GM19467 (cell line): ENCODE results near the gene IL24.
A peak's percentile ranks its signal among the peaks of the same experiment; 100 is the strongest.

Experiments used
- ATAC-seq: cut with Tn5 transposase; IDR thresholded peaks from one replicate; pipeline ENCODE4 v1.9.1; 2021; ENCODE audit warnings: mild to moderate bottlenecking, moderate library complexity; ENCODE audit not compliant: unreplicated experiment

IL24 gene

DNA sequence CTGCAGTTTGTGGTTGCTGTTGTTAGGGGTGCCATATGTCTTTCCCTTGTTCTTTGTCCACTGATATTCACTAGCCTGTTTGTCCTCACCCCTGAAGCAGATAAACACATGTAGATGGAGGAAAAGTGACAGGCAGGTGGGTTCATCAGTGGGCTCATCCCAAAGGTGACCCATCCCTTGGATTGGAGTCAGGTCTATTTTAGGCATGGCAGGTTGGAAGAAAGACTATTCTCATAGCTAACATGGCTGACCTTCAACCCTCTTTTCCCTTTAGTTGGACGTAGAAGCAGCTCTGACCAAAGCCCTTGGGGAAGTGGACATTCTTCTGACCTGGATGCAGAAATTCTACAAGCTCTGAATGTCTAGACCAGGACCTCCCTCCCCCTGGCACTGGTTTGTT lies 5.5 kb downstream of the IL24 start:
- no peak for ATAC-seq

DNA sequence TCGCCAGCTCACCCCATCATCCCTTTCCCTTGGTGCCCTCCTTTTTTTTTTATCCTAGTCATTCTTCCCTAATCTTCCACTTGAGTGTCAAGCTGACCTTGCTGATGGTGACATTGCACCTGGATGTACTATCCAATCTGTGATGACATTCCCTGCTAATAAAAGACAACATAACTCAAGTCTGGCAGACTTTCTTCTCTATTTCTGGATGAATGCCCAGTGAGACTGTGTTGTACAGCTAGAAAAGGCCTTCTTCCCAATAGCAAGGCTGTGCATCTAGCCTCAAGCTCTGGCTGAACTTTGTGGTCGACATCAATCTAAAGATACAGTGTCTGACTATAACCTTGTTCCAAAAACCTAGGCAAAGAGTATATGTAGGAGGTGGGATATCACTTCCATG lies 6.4 kb downstream of the IL24 start:
- ATAC-seq, result no peak

DNA sequence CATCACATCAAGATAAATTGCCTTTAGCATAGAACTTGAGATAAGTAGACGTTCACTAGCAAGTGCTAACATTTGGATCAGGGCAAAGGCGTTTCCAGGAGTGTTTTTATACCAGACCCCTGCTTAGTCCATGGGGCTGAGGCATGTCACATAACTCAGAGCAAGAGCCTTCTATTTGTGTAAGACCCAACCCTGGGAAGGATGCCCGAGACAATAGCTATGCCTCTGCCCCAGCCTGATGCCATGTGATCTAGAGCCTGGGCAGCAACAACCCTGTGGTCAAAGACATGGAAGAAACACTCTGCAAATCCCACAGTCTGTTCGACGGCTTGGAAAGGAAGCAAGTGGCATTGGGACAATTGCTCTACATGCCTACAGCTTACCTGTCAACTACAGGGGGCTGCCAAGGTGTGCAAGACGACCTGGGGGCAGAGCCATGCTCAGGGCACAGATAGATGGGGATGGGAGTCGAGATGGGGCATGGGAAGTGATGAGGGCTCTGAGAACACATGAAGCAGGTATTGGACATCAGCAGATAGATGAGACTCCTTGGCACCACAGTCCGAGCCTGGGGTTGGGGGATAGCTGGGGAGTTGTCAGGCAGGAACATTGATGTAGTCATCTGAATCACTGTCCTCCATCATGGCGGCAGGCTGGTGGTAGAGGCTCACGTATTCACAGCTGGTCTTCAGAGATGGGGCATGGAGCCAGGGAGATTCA lies 7.3 kb downstream of the IL24 start:
- no peak for ATAC-seq

DNA sequence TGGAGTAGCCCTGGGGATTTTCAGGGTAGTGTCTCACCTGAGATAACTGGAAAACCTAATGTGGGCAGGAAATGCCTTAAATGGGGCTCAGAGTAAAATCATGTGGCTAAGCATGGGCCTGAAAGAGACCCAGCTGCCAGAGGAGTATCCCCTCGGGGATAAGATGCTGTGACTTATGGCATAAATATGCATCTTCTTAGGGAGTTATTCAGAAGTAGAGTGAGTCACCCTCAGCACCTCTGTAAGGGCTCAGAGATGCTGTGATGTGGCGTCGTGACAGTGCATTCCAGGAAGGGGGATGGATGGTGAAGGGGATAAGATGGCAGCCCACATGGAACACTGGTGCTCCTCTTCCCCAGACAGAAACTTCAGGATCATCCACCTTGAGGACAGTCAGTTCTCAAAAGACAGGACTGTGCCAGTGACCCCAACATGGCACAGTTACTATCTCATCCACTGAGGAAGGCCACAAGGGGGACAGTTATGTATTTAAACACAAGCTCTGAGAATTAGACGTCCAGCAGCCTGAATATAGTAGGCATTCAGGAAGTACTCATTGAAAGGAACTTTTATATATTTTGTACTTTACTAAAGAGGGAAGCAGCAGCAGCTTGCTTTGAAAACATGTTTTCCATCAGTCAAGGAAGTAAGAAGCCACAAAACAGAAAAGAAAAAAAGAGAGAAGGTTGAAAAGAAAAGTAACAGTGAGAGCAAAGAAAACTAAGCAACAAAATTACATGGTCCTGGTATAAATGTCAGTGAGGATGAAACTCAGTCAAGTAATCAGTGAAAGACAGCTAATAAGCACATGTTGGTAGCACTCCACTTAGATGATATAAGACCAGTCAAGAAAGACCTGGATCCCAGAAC lies 8.3 kb downstream of the IL24 start:
- ATAC-seq, result peak; percentile 60

DNA sequence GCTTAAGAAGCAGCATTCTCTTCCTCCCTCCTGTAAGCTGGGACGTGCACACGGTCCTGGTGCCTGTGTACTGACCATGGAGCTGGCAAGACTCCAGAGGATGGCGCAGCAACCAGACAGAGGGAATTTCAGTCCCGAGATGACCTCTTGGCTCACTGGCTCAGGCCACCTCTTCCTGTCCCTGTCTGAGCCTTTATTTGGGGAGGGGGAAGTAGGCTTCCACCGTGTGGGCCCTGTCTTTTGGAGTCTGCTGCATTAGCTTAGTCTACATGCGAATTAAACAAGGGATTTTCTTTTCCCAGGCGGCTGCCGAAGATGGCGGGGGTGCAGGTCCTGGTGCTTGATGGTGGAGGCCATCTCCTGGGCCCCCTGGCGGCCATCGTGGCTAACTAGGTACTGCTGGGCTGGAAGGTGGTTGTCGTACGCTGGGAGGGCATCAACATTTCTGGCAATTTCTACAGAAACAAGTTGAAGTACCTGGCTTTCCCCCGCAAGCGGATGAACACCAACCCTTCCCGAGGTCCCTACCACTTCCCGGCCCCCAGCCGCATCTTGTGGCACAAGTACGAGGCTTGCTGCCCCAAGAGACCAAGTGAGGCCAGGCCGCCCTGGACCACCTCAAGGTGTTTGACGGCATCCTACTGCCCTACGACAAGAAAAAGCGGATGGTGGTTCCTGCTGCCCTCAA lies 10.2 kb downstream of the IL24 start:
- no peak for ATAC-seq

DNA sequence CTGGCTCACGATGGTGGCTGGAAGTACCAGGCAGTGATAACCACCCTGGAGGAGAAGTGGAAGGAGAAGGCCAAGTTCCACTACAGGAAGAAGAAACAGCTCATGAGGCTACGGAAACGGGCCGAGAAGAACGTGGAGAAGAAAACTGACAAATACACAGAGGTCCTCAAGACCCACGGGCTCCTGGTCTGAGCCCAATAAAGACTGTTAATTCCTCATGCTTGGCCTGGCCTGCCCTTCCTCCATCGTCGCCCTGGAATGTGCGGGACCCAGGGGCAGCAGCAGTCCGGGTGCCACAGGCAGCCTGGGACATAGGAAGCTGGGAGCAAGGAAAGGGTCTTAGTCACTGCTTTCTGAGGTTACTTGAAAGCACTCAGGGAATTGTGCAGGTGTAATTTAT lies 10.8 kb downstream of the IL24 start:
- no peak for ATAC-seq

DNA sequence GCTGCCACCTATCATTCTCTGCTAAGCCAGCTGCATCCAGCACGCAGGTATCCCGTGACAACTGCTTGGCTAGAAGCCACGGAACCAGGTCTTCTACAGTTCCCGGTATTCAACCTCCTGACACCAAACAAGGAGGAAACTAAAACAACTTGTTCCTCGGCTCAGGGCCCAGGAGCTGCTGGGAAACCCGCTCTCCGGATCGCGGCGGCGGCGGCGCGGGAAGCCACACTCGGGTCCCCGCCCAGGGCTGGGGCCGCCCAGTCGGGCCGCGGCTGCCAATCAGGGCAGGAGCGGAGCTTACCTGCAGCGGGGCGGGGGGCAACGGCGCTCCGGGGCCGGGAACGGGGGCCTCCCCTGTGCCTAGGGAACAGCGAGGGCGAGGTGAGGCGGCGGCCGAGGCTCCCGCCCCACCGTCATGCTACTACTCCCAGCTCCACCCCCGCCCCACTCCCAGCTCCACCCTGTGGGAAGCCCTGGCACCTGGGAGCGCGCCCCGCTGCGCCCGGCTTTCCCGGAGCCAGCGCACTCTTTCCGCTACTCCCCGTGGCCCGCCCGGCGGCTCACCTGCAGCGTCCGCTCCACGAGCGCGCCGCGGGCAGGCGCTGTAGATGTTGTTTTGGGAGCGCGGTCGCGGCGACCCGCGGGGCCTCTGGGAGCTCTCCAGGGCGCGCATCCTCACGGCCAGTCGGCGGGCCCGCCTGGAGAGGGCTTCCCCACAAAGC lies 12.1 kb downstream of the IL24 start:
- no peak for ATAC-seq

- no peak for ATAC-seq
Measured at GRCh38 chr1:206909883-206910318, 12.7 kb downstream of the IL24 start.

GRCh38 chr1:206911064-206911663 lies 13.9 kb downstream of the IL24 start:
- ATAC-seq, result no peak

DNA sequence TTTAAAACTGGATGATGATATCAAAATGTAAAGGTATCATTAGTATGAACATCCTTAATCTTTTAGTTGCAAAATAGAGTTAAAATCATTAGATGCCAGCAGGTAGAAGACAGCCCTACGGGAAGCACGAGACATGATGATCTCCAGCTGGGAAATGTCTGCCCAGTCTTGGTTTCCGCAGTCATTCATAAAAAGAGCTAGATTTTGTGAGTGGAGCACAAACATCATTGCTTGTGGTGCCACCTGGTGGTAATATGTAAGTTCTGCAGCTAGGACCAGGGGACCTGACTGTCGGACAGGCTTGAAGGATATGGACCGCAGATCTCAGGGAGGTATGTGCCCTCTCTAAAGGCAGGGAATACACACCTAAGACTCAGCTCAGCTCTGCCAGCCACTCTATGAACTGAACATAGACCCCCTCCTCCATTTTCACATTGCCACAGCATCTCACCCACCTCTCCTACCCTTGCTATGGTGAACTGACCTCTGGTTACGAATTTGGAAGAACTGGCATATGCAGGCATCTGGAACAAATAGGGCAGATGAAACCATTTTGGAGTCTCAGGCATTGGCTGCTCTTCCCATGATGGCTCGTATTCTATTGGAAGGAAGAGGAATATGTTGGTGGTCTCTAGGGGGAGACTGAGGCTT lies 15.3 kb downstream of the IL24 start:
- no peak for ATAC-seq

DNA sequence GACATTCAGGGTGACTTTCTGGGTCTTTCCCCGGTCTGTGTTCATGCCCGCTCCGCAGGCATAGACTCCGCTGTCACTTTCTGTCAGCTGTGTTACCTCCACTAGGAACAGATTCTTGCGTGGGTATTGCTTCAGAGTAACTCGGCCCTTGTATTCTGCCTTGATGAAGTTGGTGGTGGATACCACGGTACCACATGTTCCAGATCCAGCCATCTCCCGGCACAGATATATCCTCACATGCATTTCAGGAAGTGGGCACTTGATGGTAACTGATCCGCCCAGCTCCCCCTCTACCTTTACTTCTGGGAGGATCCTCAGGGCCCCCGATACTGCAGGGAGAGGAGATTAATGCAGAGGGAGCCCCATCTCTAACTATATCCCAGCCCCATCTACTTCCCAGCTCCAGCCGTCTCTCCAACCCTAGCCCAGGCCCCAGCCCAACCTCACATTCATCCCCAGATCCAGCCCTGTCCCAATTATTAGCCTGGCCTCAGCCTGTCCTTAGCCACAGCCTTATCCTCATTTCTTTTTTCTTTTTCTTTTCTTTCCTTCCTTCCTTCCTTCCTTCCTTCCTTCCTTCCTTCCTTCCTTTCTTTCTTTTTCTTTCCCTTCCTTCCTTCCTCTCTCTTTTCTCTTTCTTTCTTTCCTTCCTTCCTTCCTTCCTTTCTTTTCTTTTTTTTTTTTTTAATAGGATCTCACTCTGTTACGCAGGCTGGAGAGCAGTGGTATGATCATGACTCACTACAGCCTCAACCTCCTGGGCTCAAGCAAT lies 16.7 kb downstream of the IL24 start:
- ATAC-seq, result no peak

- no peak for ATAC-seq
Measured at GRCh38 chr1:206915030-206915735, 17.9 kb downstream of the IL24 start.

GRCh38 chr1:206916000-206916709 lies 18.9 kb downstream of the IL24 start:
- no peak for ATAC-seq

DNA sequence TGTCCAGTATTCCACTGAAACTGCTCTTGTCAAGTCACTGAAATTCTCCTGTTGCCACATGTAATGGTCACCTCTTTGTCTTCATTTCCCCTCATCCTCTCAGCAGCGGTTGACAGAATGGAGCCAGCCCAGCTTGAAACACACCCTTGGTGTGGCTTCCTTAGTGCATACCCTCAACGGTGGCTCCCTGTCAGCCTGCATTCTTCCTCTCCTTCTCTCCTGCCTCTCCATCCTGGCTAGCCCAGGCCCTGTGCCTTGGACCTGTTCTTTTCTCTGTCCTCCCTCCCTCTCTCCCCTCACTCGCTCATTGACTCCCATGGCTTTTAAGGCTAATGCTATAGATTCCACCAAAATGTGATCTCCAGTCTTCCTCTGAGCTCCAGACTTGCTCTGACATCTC lies 20.8 kb downstream of the IL24 start:
- no peak for ATAC-seq

DNA sequence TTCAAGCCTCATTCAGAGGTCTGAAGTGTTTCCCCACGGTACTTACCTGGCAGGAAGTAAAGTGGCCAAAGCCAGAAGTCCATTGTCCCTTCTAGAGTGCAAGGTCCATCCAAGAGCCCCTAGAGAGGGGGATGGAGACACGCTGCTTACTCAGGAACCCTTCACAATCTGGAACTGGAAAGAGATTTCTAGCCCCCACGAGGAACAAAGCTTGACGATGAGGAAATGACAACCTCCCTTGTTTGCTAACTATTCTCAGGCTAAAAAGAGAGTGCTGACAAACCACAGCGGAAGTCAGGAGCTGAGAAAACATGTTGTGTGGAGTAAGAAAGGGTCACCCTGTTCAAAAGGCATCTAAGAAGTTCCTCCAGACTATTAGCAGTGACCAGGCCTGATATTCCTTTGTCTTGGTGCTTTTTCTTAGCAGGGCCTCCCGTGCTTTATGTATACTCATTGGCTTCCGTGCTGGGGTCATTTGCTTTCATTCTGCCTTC lies 24.6 kb downstream of the IL24 start, which contains the start of gene FCMR:
FCMR (minus strand) TSS at position 170 of the 494 bp plus-strand sequence; CDS start at position 83, 87 bp downstream.
- no peak for ATAC-seq

DNA sequence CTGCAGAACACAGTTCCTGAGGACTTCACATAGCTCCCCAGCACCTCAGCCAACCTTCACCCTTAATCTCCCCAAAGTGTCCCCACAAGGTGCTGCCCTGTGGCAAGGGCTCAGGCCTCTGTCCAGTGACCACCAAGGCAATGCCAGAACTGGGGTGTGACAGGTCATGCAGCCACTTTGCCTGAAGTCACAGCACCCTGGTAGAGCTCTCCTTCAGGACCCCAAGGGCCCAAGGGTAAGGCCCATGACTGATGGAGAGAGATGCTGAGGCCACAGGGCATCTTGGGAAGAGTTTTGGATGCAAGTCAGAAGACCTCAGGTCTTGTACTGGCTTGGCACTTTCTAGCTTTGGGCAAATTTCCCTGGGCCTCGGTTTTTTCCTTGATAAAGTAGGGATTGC lies 25.3 kb downstream of the IL24 start:
- no peak for ATAC-seq

DNA sequence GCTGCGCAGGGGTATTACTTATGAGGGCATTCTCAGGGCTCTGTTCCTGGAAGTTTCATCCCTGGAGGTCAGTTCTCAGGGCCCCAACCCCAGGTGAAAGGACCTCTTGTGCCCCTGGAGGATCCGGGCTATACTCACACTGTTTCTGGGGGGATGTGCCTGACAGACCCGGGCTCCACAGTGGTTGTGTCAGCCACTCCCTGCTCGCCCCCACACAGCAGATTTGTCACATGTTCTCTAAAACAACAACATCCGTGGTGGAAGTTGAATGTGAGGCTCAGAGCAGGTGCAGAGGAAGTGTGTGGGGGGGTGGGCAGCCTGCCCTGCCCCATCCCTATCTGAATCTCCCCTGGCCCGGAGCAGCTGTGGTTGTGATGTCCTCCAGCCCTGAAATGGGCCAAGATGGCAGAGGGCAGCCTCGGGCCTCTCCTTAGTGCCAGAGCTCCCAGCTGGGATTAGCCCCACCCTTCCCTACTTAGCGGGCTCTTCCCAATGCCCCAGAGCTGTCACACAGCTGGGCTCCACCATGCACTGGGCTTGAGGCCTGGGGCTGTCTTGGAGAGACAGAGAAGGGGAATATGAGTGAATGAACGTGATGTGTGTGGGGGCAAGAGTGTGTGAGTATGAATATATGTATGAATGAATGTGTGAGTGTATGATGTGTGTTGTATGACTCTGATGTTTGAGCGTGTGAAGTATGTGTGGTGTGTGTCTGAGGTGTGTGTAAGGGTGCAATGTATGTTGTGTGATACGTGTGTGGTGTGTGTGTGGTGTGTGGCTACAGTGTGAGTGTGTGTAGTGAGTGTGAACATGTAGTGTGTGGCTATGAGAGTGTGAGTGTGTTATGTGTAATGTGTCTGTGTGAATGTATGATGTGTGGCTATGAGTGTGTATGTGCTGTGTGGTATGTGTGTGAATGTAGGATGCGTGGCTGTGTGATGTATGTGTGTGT lies 26.0 kb downstream of the IL24 start:
- ATAC-seq, result peak; percentile 50
